H1 (cell line): ENCODE measurements around the gene CREB1. TPM values are rescaled to one million over a fixed set of nuclear protein-coding genes. Genes with fewer than 3 reads are reported as not detected.

Source experiments
- CTCF ChIA-PET: fragments of 300-600 bp; sonication (Branson Sonifier 250); formaldehyde crosslinking; loops from one replicate; lab custom pipeline; 2021; ENCODE audit not compliant: partially characterized antibody; lab: Charles Lee
- POLR2A ChIA-PET: fragments of 300-600 bp; sonication (Branson Sonifier 250); formaldehyde crosslinking; loops from one replicate; lab custom pipeline; 2021; ENCODE audit warnings: inconsistent platforms; ENCODE audit not compliant: partially characterized antibody; lab: Charles Lee
- DNase-seq, 2 experiments: peaks; one replicate each; pipeline versions ENCODE4 v3.0.0 to v3.0.0-alpha.2; 2010 to 2022; ENCODE audit warnings: low spot score in 2 of 2, low read depth in 1 of 2, mixed read lengths in 1 of 2
- FAIRE-seq: peaks from 2 replicates; lab custom pipeline; 2011; peaks lifted over from hg19 to GRCh38; lab: Jason Lieb, UNC
- H2AFZ ChIP-seq: 2 replicates; pipeline ENCODE4 v1.8.1; 2012; ENCODE audit warnings: low read length, inconsistent platforms
- H2AK5ac ChIP-seq: 2 replicates; pipeline ENCODE4 v1.6.1; 2013; ENCODE audit warnings: low read depth, low read length
- H2BK120ac ChIP-seq: replicated peaks from 2 replicates; pipeline ENCODE3; 2013; ENCODE audit warnings: low read depth, low read length, inconsistent platforms
- H2BK12ac ChIP-seq: 2 replicates; pipeline ENCODE4 v1.6.1; 2013; ENCODE audit warnings: low read depth, low read length
- H2BK15ac ChIP-seq: 2 replicates; pipeline ENCODE4 v1.6.1; 2013; ENCODE audit warnings: low read length
- H2BK20ac ChIP-seq: 2 replicates; pipeline ENCODE4 v1.6.1; 2013; ENCODE audit warnings: low read length
- H2BK5ac ChIP-seq: 2 replicates; pipeline ENCODE4 v1.6.1; 2013; ENCODE audit warnings: low read depth, low read length
- H3K14ac ChIP-seq: 2 replicates; pipeline ENCODE4 v1.6.1; 2013; ENCODE audit warnings: inconsistent platforms; ENCODE audit not compliant: insufficient read length
- H3K18ac ChIP-seq: 2 replicates; pipeline ENCODE4 v1.6.1; 2013; ENCODE audit warnings: low read length; ENCODE audit errors: extremely low read depth
- H3K23ac ChIP-seq: 2 replicates; pipeline ENCODE4 v1.6.1; 2013; ENCODE audit warnings: inconsistent platforms; ENCODE audit not compliant: insufficient read length
- H3K23me2 ChIP-seq: 2 replicates; pipeline ENCODE4 v1.6.1; 2013; ENCODE audit warnings: low read depth, low read length
- H3K27ac ChIP-seq: 2 replicates; pipeline ENCODE4 v1.6.1; 2011; ENCODE audit warnings: low read depth, low read length, inconsistent platforms
- H3K27me3 ChIP-seq, 4 experiments: replicated peaks in 1 of 4; 1 replicate in 1 of 4; 2 replicates in 3 of 4; pipeline versions ENCODE4 v1.6.1 to v1.8.1; 2011 to 2013; ENCODE audit warnings: low read length in 3 of 4, mild to moderate bottlenecking in 3 of 4, inconsistent platforms in 2 of 4, mixed read lengths in 2 of 4, moderate library complexity in 1 of 4; ENCODE audit not compliant: control insufficient read depth in 3 of 4, insufficient read depth in 3 of 4; ENCODE audit errors: extremely low read depth in 1 of 4
- H3K36me3 ChIP-seq, 4 experiments: 2 replicates each; pipeline versions ENCODE4 v1.6.1 to v1.8.1; 2011 to 2013; ENCODE audit warnings: mild to moderate bottlenecking in 4 of 4, low read length in 3 of 4, moderate library complexity in 2 of 4, control low read depth in 1 of 4, inconsistent platforms in 1 of 4; ENCODE audit not compliant: insufficient read depth in 4 of 4, control insufficient read depth in 2 of 4
- H3K4ac ChIP-seq: replicated peaks from 2 replicates; pipeline ENCODE3; 2013; ENCODE audit warnings: low read length, low read depth, mixed read lengths, inconsistent platforms; ENCODE audit not compliant: insufficient read length
- H3K4me1 ChIP-seq, 4 experiments: replicated peaks in 1 of 4; 1 replicate in 1 of 4; 2 replicates in 3 of 4; pipeline versions ENCODE4 v1.6.1 to v1.8.1; 2011 to 2013; ENCODE audit warnings: low read length in 3 of 4, inconsistent platforms in 2 of 4, mixed read lengths in 1 of 4; ENCODE audit not compliant: insufficient read depth in 4 of 4, control insufficient read depth in 3 of 4
- H3K4me2 ChIP-seq, 2 experiments: 2 replicates each; pipeline versions ENCODE4 v1.6.1 to v1.8.1; 2011 to 2013; ENCODE audit warnings: low read depth in 2 of 2, low read length in 2 of 2, control low read depth in 1 of 2, inconsistent platforms in 1 of 2, mild to moderate bottlenecking in 1 of 2; ENCODE audit not compliant: insufficient read depth in 1 of 2
- H3K4me3 ChIP-seq, 4 experiments: fragments of 200-600, 300-600 bp in 1 of 4; sonication (generic), shearing (Covaris generic), sonication (Bioruptor Twin) in 1 of 4; 2 replicates each; pipeline versions ENCODE4 v1.5.1 to v1.8.1; 2011 to 2016; ENCODE audit warnings: low read length in 4 of 4, low read depth in 3 of 4, control low read depth in 2 of 4, inconsistent platforms in 2 of 4, mild to moderate bottlenecking in 2 of 4, mixed read lengths in 1 of 4, moderate library complexity in 1 of 4; ENCODE audit not compliant: insufficient read depth in 2 of 4; ENCODE audit errors: extremely low read depth in 1 of 4
- H3K56ac ChIP-seq: replicated peaks from 2 replicates; pipeline ENCODE3; 2013; ENCODE audit warnings: low read depth, mild to moderate bottlenecking, mixed read lengths, low read length, inconsistent platforms; ENCODE audit not compliant: insufficient read length
- H3K79me1 ChIP-seq: 2 replicates; pipeline ENCODE4 v1.6.1; 2013; ENCODE audit warnings: low read depth, low read length, control low read depth
- H3K79me2 ChIP-seq, 2 experiments: 2 replicates each; pipeline versions ENCODE4 v1.6.1 to v1.8.1; 2012 to 2013; ENCODE audit warnings: low read length in 2 of 2, mild to moderate bottlenecking in 2 of 2, inconsistent platforms in 1 of 2; ENCODE audit not compliant: insufficient read depth in 2 of 2, control insufficient read depth in 1 of 2
- H3K9ac ChIP-seq, 4 experiments: replicated peaks in 1 of 4; 1 replicate in 1 of 4; 2 replicates in 3 of 4; pipeline versions ENCODE4 v1.6.1 to v1.8.1; 2011 to 2013; ENCODE audit warnings: low read depth in 3 of 4, low read length in 3 of 4, control low read depth in 2 of 4, mild to moderate bottlenecking in 2 of 4, moderate library complexity in 2 of 4, inconsistent platforms in 1 of 4; ENCODE audit errors: extremely low read depth in 1 of 4
- H3K9me3 ChIP-seq, 2 experiments: 2 replicates each; pipeline versions ENCODE4 v1.6.1 to v1.8.1; 2012 to 2013; ENCODE audit warnings: mild to moderate bottlenecking in 2 of 2, moderate library complexity in 2 of 2, control low read depth in 1 of 2, inconsistent platforms in 1 of 2, low read depth in 1 of 2, low read length in 1 of 2, mixed read lengths in 1 of 2; ENCODE audit not compliant: insufficient read depth in 2 of 2
- H4K20me1 ChIP-seq, 2 experiments: replicated peaks in 1 of 2; 2 replicates each; pipeline versions ENCODE3 to v1.8.1; 2011 to 2013; ENCODE audit warnings: inconsistent platforms in 2 of 2, low read length in 2 of 2, mild to moderate bottlenecking in 1 of 2; ENCODE audit not compliant: insufficient read depth in 2 of 2, control insufficient read depth in 1 of 2
- H4K5ac ChIP-seq: 2 replicates; pipeline ENCODE4 v1.6.1; 2013; ENCODE audit warnings: low read length, low read depth, mixed read lengths, inconsistent platforms; ENCODE audit not compliant: insufficient read length
- H4K8ac ChIP-seq: 2 replicates; pipeline ENCODE4 v1.8.0; 2013; ENCODE audit warnings: mild to moderate bottlenecking, moderate library complexity, low read length, inconsistent platforms; ENCODE audit not compliant: insufficient read depth; ENCODE audit errors: extremely low read depth
- H4K91ac ChIP-seq: replicated peaks from 2 replicates; pipeline ENCODE3; 2013; ENCODE audit warnings: low read length, mixed read lengths, inconsistent platforms; ENCODE audit not compliant: insufficient read length
- RBBP5 ChIP-seq: IDR thresholded peaks from 2 replicates; pipeline ENCODE4 v1.7.1; 2012; ENCODE audit warnings: low read depth, mild to moderate bottlenecking, inconsistent platforms, low read length, moderate library complexity, borderline replicate concordance
- TCF12 ChIP-seq: IDR thresholded peaks from 2 replicates; pipeline ENCODE4 v1.6.1; 2011; ENCODE audit warnings: low read depth, mild to moderate bottlenecking, low read length
- WGBS, 2 experiments: shearing (Covaris generic) in 1 of 2; methylation state at CpG; one replicate each; pipeline versions ENCODE4 v1.1.6 to v1.1.7; 2013 to 2015; ENCODE audit warnings: low lambda C conversion rate in 2 of 2, mixed read lengths in 2 of 2, inconsistent platforms in 1 of 2, low coverage in 1 of 2, missing lambda C conversion rate in 1 of 2; ENCODE audit not compliant: insufficient replicate concordance in 2 of 2, insufficient coverage in 1 of 2, insufficient read length in 1 of 2; ENCODE audit errors: extremely low coverage in 1 of 2, missing lambda C conversion rate in 1 of 2; 5-methylcytosine and 5-hydroxymethylcytosine counted together
- polyA plus RNA-seq, 7 experiments: library from polyadenylated mRNA; depleted of rRNA in 3 of 7; stranded (reverse) in 5 of 7; unstranded in 2 of 7; fragments of >200 nt in 5 of 7; fragments of 200-250 nt in 2 of 7; gene quantifications; 1 replicate in 5 of 7; 2 replicates in 1 of 7; 4 replicates in 1 of 7; pipeline versions ENCODE4 v1.2.1 to v1.2.3, GENCODE V29; 2011 to 2013; ENCODE audit warnings: missing spikeins in 2 of 7, mixed read lengths in 2 of 7
- total RNA-seq: library from RNA; stranded (reverse); fragmentation: NEBNext Ultra II Directional; extraction: Animal tissue kit (Norgen Biotek cat#: 25700); gene quantifications from 2 replicates; pipeline ENCODE4 v1.2.1, GENCODE V29; 2021

CREB1 gene
- total and polyA plus RNA-seq, 2 of the 8 experiments (the other 6 are each of a cell fraction or from before 2014, with no cell fraction given) = 46.3 to 99.0 TPM

GRCh38 chr2:207505171-207505570, 24.6 kb upstream of the CREB1 start:
- H2BK120ac ChIP-seq = no peak overlapping the region
- no peak overlapping the region for H4K91ac ChIP-seq
- H3K9me3 ChIP-seq = no peaks in the 10 kb centered on the region
- H3K56ac ChIP-seq = no peak overlapping the region
- no peak overlapping the region for H2AFZ ChIP-seq
- no peaks in the 10 kb centered on the region for H3K23me2 ChIP-seq
- peak overlapping the region in 1 of 2 experiments; percentile 47; a peak in 2 of 4 replicates for H3K4me2 ChIP-seq
- no peak overlapping the region for H3K4ac ChIP-seq
- H2BK5ac ChIP-seq = no peak overlapping the region
- H3K4me1 ChIP-seq = peaks cover 10 to 14% (median 11%) of the 10 kb centered on the region in 4 experiments
- 32% methylated on average over 3 of the region's 3 CpGs; no CpG with 5 or more reads in 1 of the 2 experiments for WGBS, 2 experiments
- H3K23ac ChIP-seq = no peak overlapping the region
- no peak overlapping the region for H4K8ac ChIP-seq
- no peaks in the 10 kb centered on the region for H3K36me3 ChIP-seq
- H2BK20ac ChIP-seq = no peak overlapping the region
- H3K18ac ChIP-seq = no peak overlapping the region; the same call in 1 of the 2 replicates
- no peak overlapping the region for H4K5ac ChIP-seq
- no peaks in the 10 kb centered on the region; a peak in 1 of 7 replicates for H3K27me3 ChIP-seq
- H4K20me1 ChIP-seq = no peaks in the 10 kb centered on the region
- H3K14ac ChIP-seq = no peak overlapping the region
- CTCF ChIA-PET = interaction anchor here (1.8 kb wide), 1 partner anchor 22 kb away, joined by 7 read pairs; no protein-coding TSS in a partner anchor
- no peak overlapping the region for H2AK5ac ChIP-seq
- FAIRE-seq (peak; percentile 32), DNase-seq (no peak)
- no peak overlapping the region for H2BK15ac ChIP-seq
- H3K4me3 ChIP-seq = peak overlapping the region in 1 of 4 experiments; percentile 23; a peak in 2 of 8 replicates
- POLR2A ChIA-PET = interaction anchor here (0.8 to 1.3 kb wide), 3 partner anchors 9 to 26 kb away, joined by 3 to 5 read pairs (median 4); partner anchors contain the start of gene CREB1
- H3K27ac ChIP-seq = no peak overlapping the region
- 0 out of 2 replicates have a peak, but pooled peaks have one; percentile 60 for TF ChIP-seq TCF12
- no peak for TF ChIP-seq RBBP5
- TF ChIP-seq, all 59 proteins: peak for 1
- Histone ChIP-seq H3K79me1 (no peaks in the 10 kb centered on the region), H3K9ac (no peak overlapping the region), H2BK12ac (no peak overlapping the region), H3K79me2 (no peaks in the 10 kb centered on the region)
